K562 treated with DMSO at 1 percent for 24 hours (cell line): ENCODE data around the gene CNBP. TPM values are rescaled to one million over a fixed set of nuclear protein-coding genes. Genes with fewer than 3 reads are reported as not detected.

Experiments
- total RNA-seq: library from RNA; unstranded; fragments of 300-600 nt; gene quantifications from 2 replicates; pipeline ENCODE4 v1.2.3, GENCODE V29; 2022; ENCODE audit warnings: low read depth; ENCODE audit not compliant: insufficient read depth

CNBP gene
- 237 and 251 TPM in 2 replicates for total RNA-seq

GRCh38 chr3:129183569-129184395, at the start of gene CNBP:
Gene CNBP (minus strand): TSS chr3:129183896. CDS start chr3:129171757, 12,139 bp downstream.

GRCh38 chr3:129160891-129161859, 22.5 kb downstream of the CNBP start, which contains the start of gene ISY1:
Gene ISY1 (minus strand): TSS chr3:129161063. CDS start chr3:129160975, 88 bp downstream.

GRCh38 chr3:129121792-129122411, 61.8 kb downstream of the CNBP start, which contains the start of gene RAB43:
Gene RAB43 (minus strand): TSS chr3:129121804. CDS start chr3:129121489, 315 bp downstream.

Other genes with a start within 250 kb of the CNBP start
- gene CFAP92, start 189.8 kb downstream of the CNBP start, total RNA-seq = 0.49 and 0.68 TPM in 2 replicates
- not detected in 2 replicates for gene EFCC1, start 182.6 kb downstream of the CNBP start, total RNA-seq
- gene GP9, start 123.1 kb downstream of the CNBP start, total RNA-seq = not detected in 2 replicates
- gene RAB43, start 62.1 kb downstream of the CNBP start, total RNA-seq = 17.8 and 19.5 TPM in 2 replicates
- gene ISY1, start 22.8 kb downstream of the CNBP start, total RNA-seq = 17.6 and 29.3 TPM in 2 replicates
- 120 and 121 TPM in 2 replicates for gene COPG1, start 65.7 kb upstream of the CNBP start, total RNA-seq
- gene HMCES, start 95.0 kb upstream of the CNBP start, total RNA-seq = 40.5 and 45.0 TPM in 2 replicates
- 0.64 and 0.70 TPM in 2 replicates for gene EFCAB12, start 244.7 kb upstream of the CNBP start, total RNA-seq